ENCODE measurements around the gene PPFIA1. TPM values are rescaled to one million over a fixed set of nuclear protein-coding genes. Genes with fewer than 3 reads are reported as not detected.

PPFIA1 gene
- total RNA-seq, 5 donors from 2014 or later (not counting 1 experiment from before 2014, with no cell fraction given), result 41.0 to 50.7 (median 49.6) TPM

GRCh38 chr11:70429724-70430521 is 159.4 kb downstream of the PPFIA1 start:
- Histone ChIP-seq H3K27ac (ENCODE audit: low read length) (no peak overlapping the region), H3K36me3 (ENCODE audit: control insufficient read depth in 2 of 2, extremely low read depth in 1 of 2, insufficient read depth in 1 of 2, low read length in 1 of 2) (no peaks in the 10 kb centered on the region), H3K4me3 (ENCODE audit: control insufficient read depth in 1 of 2, extremely low read depth in 1 of 2, low read length in 1 of 2) (no peak overlapping the region), H3K4me1 (ENCODE audit: control insufficient read depth in 1 of 2, extremely low read depth in 1 of 2, insufficient read depth in 2 of 2, low read length in 2 of 2) (peaks cover 0 to 10% of the 10 kb centered on the region in 2 experiments), H3K27me3 (replicated peaks in 1 of 2; ENCODE audit: control insufficient read depth in 2 of 2, extremely low read depth in 1 of 2, insufficient read depth in 2 of 2, low read length in 1 of 2) (peaks cover 0 to 49% of the 10 kb centered on the region in 2 experiments), H3K9me3 (no peaks in the 10 kb centered on the region)
- Mint-ChIP-seq H3K9me3 (no peaks in the 10 kb centered on the region), H3K27ac (no peak overlapping the region), H3K4me1 (peaks cover 0 to 3% (median 0%) of the 10 kb centered on the region in 3 donors), H3K36me3 (no peaks in the 10 kb centered on the region), H3K27me3 (peaks cover 0 to 7% of the 10 kb centered on the region in 2 donors), H3K4me3 (no peak overlapping the region)
- ChIA-PET POLR2A (interaction anchor here in 1 of 2 donors (0.6 kb wide), 1 partner anchor 21 kb away, joined by 8 read pairs; no protein-coding TSS in a partner anchor), CTCF (no interaction called here)
- no peak for DNase-seq
- ATAC-seq (replicated peaks in 1 of 4), result no peak
- WGBS (ENCODE audit: insufficient coverage), result 73% methylated on average over 6 of the region's 11 CpGs

DNA sequence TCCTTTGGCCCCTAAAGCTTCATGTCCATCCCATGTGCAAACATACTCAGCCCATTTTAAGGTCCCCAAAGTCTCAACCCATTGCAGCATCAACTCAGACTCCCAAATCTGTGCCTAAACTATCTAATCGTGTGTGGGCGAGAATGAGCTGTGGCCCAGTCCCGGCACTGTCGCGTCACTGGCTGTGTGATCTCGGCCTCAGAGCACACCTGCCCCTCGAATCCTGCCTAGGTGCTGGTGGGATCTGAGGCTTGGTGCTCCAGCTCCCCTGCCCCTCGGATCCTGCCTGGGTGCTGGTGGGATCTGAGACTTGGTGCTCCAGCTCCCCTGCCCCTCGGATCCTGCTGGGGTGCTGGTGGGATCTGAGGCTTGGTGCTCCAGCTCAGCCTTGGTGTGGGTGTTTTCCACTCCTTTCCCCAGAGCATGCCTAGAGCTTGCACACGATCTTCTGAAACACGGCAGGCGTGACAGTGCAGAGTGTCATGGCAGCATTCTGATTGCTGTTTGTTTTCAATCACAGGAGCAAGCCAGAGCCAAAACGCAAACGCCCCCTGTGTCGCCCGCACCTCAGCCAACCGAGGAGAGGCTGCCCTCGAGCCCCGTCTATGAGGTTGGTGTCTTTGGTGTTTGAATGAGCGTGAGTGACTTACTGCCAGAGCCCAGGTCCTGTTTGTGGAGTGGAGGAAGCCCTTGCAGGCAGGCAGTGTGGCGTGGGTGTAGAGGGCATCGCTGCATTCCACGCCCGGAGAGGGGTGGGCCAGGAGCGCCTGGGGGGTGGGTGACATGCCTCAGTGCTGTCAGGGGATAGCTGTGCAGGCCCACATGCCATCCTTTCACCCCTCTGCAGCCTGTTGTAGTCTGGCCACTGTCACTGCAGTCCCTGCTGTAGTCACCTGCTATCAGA is 160.4 kb downstream of the PPFIA1 start:
- Histone ChIP-seq H3K4me1 (ENCODE audit: control insufficient read depth in 1 of 2, extremely low read depth in 1 of 2, insufficient read depth in 2 of 2, low read length in 2 of 2) (peaks cover 0 to under 1% of the 10 kb centered on the region in 2 experiments), H3K27me3 (replicated peaks in 1 of 2; ENCODE audit: control insufficient read depth in 2 of 2, extremely low read depth in 1 of 2, insufficient read depth in 2 of 2, low read length in 1 of 2) (peaks cover 0 to 43% of the 10 kb centered on the region in 2 experiments), H3K9me3 (no peaks in the 10 kb centered on the region), H3K4me3 (ENCODE audit: control insufficient read depth in 1 of 2, extremely low read depth in 1 of 2, low read length in 1 of 2) (no peak overlapping the region), H3K36me3 (ENCODE audit: control insufficient read depth in 2 of 2, extremely low read depth in 1 of 2, insufficient read depth in 1 of 2, low read length in 1 of 2) (no peaks in the 10 kb centered on the region), H3K27ac (ENCODE audit: low read length) (no peak overlapping the region)
- no peaks in the 10 kb centered on the region for H3K9me3 Mint-ChIP-seq
- CTCF ChIA-PET, result no interaction called here
- peaks cover 0 to 4% of the 10 kb centered on the region in 2 donors for H3K27me3 Mint-ChIP-seq
- no peak for DNase-seq
- POLR2A ChIA-PET, result no interaction called here
- no peaks in the 10 kb centered on the region for H3K4me1 Mint-ChIP-seq
- no peak overlapping the region for H3K4me3 Mint-ChIP-seq
- no peaks in the 10 kb centered on the region for H3K36me3 Mint-ChIP-seq
- no peak for ATAC-seq (replicated peaks in 1 of 4)
- WGBS (ENCODE audit: insufficient coverage), result 87% methylated on average over 15 of the region's 25 CpGs
- H3K27ac Mint-ChIP-seq, result no peak overlapping the region

DNA sequence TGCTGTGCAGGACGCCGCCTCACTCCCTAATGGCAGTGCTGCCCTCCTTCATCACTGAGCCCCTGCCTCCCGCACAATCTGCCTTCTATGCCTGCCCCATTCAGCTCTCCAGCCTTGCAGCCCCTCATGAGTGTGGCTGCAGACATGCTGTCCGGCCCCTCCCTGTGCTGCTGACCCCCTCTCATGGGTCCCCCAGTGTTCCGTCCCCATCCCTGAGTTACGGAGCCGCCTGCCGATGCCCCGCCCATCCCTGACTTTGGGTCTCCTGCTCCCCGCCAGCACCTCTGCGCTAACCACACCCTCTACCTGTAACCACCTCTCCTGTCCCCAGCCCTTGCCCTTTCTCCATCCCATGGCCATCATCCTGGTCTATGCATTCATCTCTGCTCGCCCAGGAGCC is 161.1 kb downstream of the PPFIA1 start:
- no peak overlapping the region for H3K27ac Mint-ChIP-seq
- ATAC-seq (replicated peaks in 1 of 4) (no peak), DNase-seq (no peak)
- Histone ChIP-seq H3K4me3 (ENCODE audit: control insufficient read depth in 1 of 2, extremely low read depth in 1 of 2, low read length in 1 of 2) (no peak overlapping the region), H3K27me3 (replicated peaks in 1 of 2; ENCODE audit: control insufficient read depth in 2 of 2, extremely low read depth in 1 of 2, insufficient read depth in 2 of 2, low read length in 1 of 2) (peaks cover 0 to 43% of the 10 kb centered on the region in 2 experiments), H3K27ac (ENCODE audit: low read length) (no peak overlapping the region), H3K9me3 (no peaks in the 10 kb centered on the region), H3K4me1 (ENCODE audit: control insufficient read depth in 1 of 2, extremely low read depth in 1 of 2, insufficient read depth in 2 of 2, low read length in 2 of 2) (no peaks in the 10 kb centered on the region), H3K36me3 (ENCODE audit: control insufficient read depth in 2 of 2, extremely low read depth in 1 of 2, insufficient read depth in 1 of 2, low read length in 1 of 2) (no peaks in the 10 kb centered on the region)
- WGBS (ENCODE audit: insufficient coverage), result 88% methylated on average over 12 of the region's 12 CpGs
- H3K27me3 Mint-ChIP-seq, result peaks cover 0 to 4% of the 10 kb centered on the region in 2 donors
- H3K36me3 Mint-ChIP-seq, result no peaks in the 10 kb centered on the region
- ChIA-PET POLR2A (no interaction called here), CTCF (no interaction called here)
- no peak overlapping the region for H3K4me3 Mint-ChIP-seq
- H3K9me3 Mint-ChIP-seq, result no peaks in the 10 kb centered on the region
- no peaks in the 10 kb centered on the region for H3K4me1 Mint-ChIP-seq

- H3K27me3 ChIP-seq (replicated peaks in 1 of 2; ENCODE audit: control insufficient read depth in 2 of 2, extremely low read depth in 1 of 2, insufficient read depth in 2 of 2, low read length in 1 of 2), result peaks cover 0 to 47% of the 10 kb centered on the region in 2 experiments
- no peak overlapping the region for H3K4me3 Mint-ChIP-seq
- H3K4me3 ChIP-seq (ENCODE audit: control insufficient read depth in 1 of 2, extremely low read depth in 1 of 2, low read length in 1 of 2), result no peak overlapping the region
- no peaks in the 10 kb centered on the region for H3K4me1 Mint-ChIP-seq
- H3K27me3 Mint-ChIP-seq, result peaks cover 0 to 4% of the 10 kb centered on the region in 2 donors
- POLR2A ChIA-PET, result no interaction called here
- ATAC-seq (replicated peaks in 1 of 4), result no peak
- H3K27ac ChIP-seq (ENCODE audit: low read length), result no peak overlapping the region
- DNase-seq, result no peak
- 65% methylated on average over 6 of the region's 16 CpGs for WGBS (ENCODE audit: insufficient coverage)
- no peaks in the 10 kb centered on the region for H3K36me3 ChIP-seq (ENCODE audit: control insufficient read depth in 2 of 2, extremely low read depth in 1 of 2, insufficient read depth in 1 of 2, low read length in 1 of 2)
- H3K9me3 ChIP-seq, result no peaks in the 10 kb centered on the region
- H3K9me3 Mint-ChIP-seq, result no peaks in the 10 kb centered on the region
- no peaks in the 10 kb centered on the region for H3K36me3 Mint-ChIP-seq
- no peaks in the 10 kb centered on the region for H3K4me1 ChIP-seq (ENCODE audit: control insufficient read depth in 1 of 2, extremely low read depth in 1 of 2, insufficient read depth in 2 of 2, low read length in 2 of 2)
- H3K27ac Mint-ChIP-seq, result no peak overlapping the region
- CTCF ChIA-PET, result no interaction called here
These were observed 161.6 kb downstream of the PPFIA1 start for GRCh38 chr11:70432065-70432464.

DNA sequence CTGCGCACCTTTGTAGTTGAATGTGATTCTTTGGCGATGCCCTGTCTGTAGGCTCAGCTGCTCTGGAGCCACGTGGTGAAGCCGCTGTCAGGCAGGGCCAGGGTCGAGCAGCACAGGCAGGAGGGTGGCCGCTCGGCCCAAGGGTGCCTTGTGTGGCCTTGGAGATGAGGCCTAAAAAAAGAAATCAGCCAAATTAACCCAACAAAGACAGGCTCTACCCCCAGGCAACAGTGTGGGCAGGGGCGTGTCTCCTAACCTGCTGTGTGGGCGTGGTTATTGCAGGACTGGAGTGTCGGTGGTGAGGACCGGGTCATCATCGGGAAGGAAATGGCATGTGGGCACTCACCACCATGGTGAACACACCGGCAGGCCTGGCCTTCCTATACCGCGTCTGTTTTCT is 162.1 kb downstream of the PPFIA1 start:
- POLR2A ChIA-PET, result no interaction called here
- Mint-ChIP-seq H3K9me3 (no peaks in the 10 kb centered on the region), H3K27me3 (peaks cover 0 to 4% of the 10 kb centered on the region in 2 donors), H3K27ac (no peak overlapping the region), H3K36me3 (no peaks in the 10 kb centered on the region), H3K4me1 (no peaks in the 10 kb centered on the region), H3K4me3 (no peak overlapping the region)
- 71% methylated on average over 9 of the region's 15 CpGs for WGBS (ENCODE audit: insufficient coverage)
- no peaks in the 10 kb centered on the region for H3K4me1 ChIP-seq (ENCODE audit: control insufficient read depth in 1 of 2, extremely low read depth in 1 of 2, insufficient read depth in 2 of 2, low read length in 2 of 2)
- no peak overlapping the region for H3K27ac ChIP-seq (ENCODE audit: low read length)
- no peak overlapping the region for H3K4me3 ChIP-seq (ENCODE audit: control insufficient read depth in 1 of 2, extremely low read depth in 1 of 2, low read length in 1 of 2)
- H3K36me3 ChIP-seq (ENCODE audit: control insufficient read depth in 2 of 2, extremely low read depth in 1 of 2, insufficient read depth in 1 of 2, low read length in 1 of 2), result no peaks in the 10 kb centered on the region
- CTCF ChIA-PET, result no interaction called here
- H3K9me3 ChIP-seq, result no peaks in the 10 kb centered on the region
- no peak for ATAC-seq (replicated peaks in 1 of 4)
- H3K27me3 ChIP-seq (replicated peaks in 1 of 2; ENCODE audit: control insufficient read depth in 2 of 2, extremely low read depth in 1 of 2, insufficient read depth in 2 of 2, low read length in 1 of 2), result peaks cover 0 to 52% of the 10 kb centered on the region in 2 experiments
- no peak for DNase-seq

DNA sequence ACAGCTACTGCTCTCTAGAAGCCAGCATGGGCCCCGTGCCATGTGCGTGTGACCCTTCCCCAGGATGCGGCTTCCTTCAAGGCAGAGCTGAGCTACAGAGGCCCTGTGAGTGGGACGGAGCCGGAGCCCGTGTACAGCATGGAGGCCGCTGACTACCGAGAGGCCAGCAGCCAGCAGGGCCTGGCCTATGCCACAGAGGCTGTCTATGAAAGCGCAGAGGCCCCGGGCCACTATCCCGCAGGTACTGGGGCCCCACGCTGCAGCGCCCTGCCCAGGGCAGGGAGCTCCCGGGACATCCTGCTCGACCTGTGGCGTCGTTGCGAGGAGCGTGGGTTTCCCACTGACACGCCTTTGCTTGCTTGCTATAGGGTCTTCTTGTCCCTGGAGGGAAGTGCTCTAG is 162.5 kb downstream of the PPFIA1 start:
- no peak overlapping the region for H3K27ac Mint-ChIP-seq
- no peak overlapping the region for H3K4me3 Mint-ChIP-seq
- POLR2A ChIA-PET, result no interaction called here

More for the DNA sequence above, 162.5 kb downstream of the PPFIA1 start:
- no peaks in the 10 kb centered on the region for H3K9me3 Mint-ChIP-seq
- no peak overlapping the region for H3K4me3 ChIP-seq (ENCODE audit: control insufficient read depth in 1 of 2, extremely low read depth in 1 of 2, low read length in 1 of 2)
- no peak overlapping the region for H3K27ac ChIP-seq (ENCODE audit: low read length)
- H3K27me3 ChIP-seq (replicated peaks in 1 of 2; ENCODE audit: control insufficient read depth in 2 of 2, extremely low read depth in 1 of 2, insufficient read depth in 2 of 2, low read length in 1 of 2), result peaks cover 0 to 52% of the 10 kb centered on the region in 2 experiments
- ATAC-seq (replicated peaks in 1 of 4) (no peak), DNase-seq (no peak)
- no peaks in the 10 kb centered on the region for H3K9me3 ChIP-seq
- no peaks in the 10 kb centered on the region for H3K4me1 ChIP-seq (ENCODE audit: control insufficient read depth in 1 of 2, extremely low read depth in 1 of 2, insufficient read depth in 2 of 2, low read length in 2 of 2)
- peaks cover 0 to 4% of the 10 kb centered on the region in 2 donors for H3K27me3 Mint-ChIP-seq
- H3K36me3 ChIP-seq (ENCODE audit: control insufficient read depth in 2 of 2, extremely low read depth in 1 of 2, insufficient read depth in 1 of 2, low read length in 1 of 2), result no peaks in the 10 kb centered on the region
- H3K36me3 Mint-ChIP-seq, result no peaks in the 10 kb centered on the region
- WGBS (ENCODE audit: insufficient coverage), result 95% methylated on average over 20 of the region's 20 CpGs
- no peaks in the 10 kb centered on the region for H3K4me1 Mint-ChIP-seq
- CTCF ChIA-PET, result no interaction called here
